Hepatocyte (in vitro differentiated cells): ENCODE results near the gene NLK. TPM values are rescaled to one million over a fixed set of nuclear protein-coding genes. Genes with fewer than 3 reads are reported as not detected.

ENCODE experiments used
- DNase-seq: peaks from one replicate; pipeline ENCODE4 v3.0.0-alpha.2; 2016; ENCODE audit warnings: low spot score
- H2AFZ ChIP-seq: fragments of 200-600 bp; sonication (generic); 2 replicates; pipeline ENCODE4 v1.6.0; 2016; ENCODE audit warnings: antibody characterized with exemption, mild to moderate bottlenecking
- H3K27ac ChIP-seq: fragments of 200-600 bp; sonication (generic); 2 replicates; pipeline ENCODE4 v1.5.1; 2016; ENCODE audit warnings: mild to moderate bottlenecking
- H3K27me3 ChIP-seq: fragments of 200-600 bp; sonication (generic); 2 replicates; pipeline ENCODE4 v1.6.1; 2016
- H3K36me3 ChIP-seq: fragments of 200-600 bp; sonication (generic); replicated peaks from 2 replicates; pipeline ENCODE4 v1.5.1; 2016; ENCODE audit warnings: low read depth; ENCODE audit not compliant: insufficient read depth
- H3K4me1 ChIP-seq: fragments of 200-600 bp; sonication (generic); 2 replicates; pipeline ENCODE4 v1.5.1; 2016; ENCODE audit warnings: mild to moderate bottlenecking, moderate library complexity; ENCODE audit not compliant: insufficient read depth
- H3K4me2 ChIP-seq: fragments of 200-600 bp; sonication (generic); 2 replicates; pipeline ENCODE4 v1.6.0; 2016
- H3K4me3 ChIP-seq: fragments of 200-600 bp; sonication (generic); 2 replicates; pipeline ENCODE4 v1.5.1; 2016; ENCODE audit warnings: mild to moderate bottlenecking
- H3K79me2 ChIP-seq: fragments of 200-600 bp; sonication (generic); 2 replicates; pipeline ENCODE4 v1.6.0; 2017; ENCODE audit warnings: mild to moderate bottlenecking
- H3K9me2 ChIP-seq: fragments of 200-600 bp; sonication (generic); replicated peaks from 2 replicates; pipeline ENCODE4 v1.6.0; 2017; ENCODE audit warnings: mild to moderate bottlenecking; ENCODE audit not compliant: insufficient read depth
- H3K9me3 ChIP-seq: fragments of 200-600 bp; sonication (generic); 2 replicates; pipeline ENCODE4 v1.5.1; 2016; ENCODE audit warnings: low read depth, mild to moderate bottlenecking
- H4K20me1 ChIP-seq: fragments of 200-600 bp; sonication (generic); 2 replicates; pipeline ENCODE4 v1.6.0; 2016; ENCODE audit warnings: mild to moderate bottlenecking; ENCODE audit not compliant: insufficient read depth, poor library complexity, severe bottlenecking
- EZH2 ChIP-seq: fragments of 200-600 bp; sonication (generic); IDR thresholded peaks from 2 replicates; pipeline ENCODE4 v1.6.1; 2016; ENCODE audit warnings: antibody characterized with exemption, mild to moderate bottlenecking, borderline replicate concordance
- EZH2phosphoT487 ChIP-seq: fragments of 200-600 bp; sonication (generic); IDR thresholded peaks from one replicate; pipeline ENCODE4 v1.6.1; 2018; ENCODE audit warnings: antibody characterized with exemption, mild to moderate bottlenecking, low read depth, moderate library complexity; ENCODE audit not compliant: unreplicated experiment, severe bottlenecking
- WGBS: methylation state at CpG from one replicate; pipeline ENCODE4 v1.1.6; 2016; ENCODE audit warnings: low lambda C conversion rate; ENCODE audit errors: missing lambda C conversion rate; 5-methylcytosine and 5-hydroxymethylcytosine counted together
- polyA plus RNA-seq: library from polyadenylated mRNA; unstranded; fragments of >200 nt; fragmentation: Nextera tagmentation; extraction: Ambion mirVana; gene quantifications from 2 replicates; pipeline ENCODE4 v1.2.1, GENCODE V29; 2016
- total RNA-seq: library from RNA; depleted of rRNA; stranded (reverse); fragments of >200 nt; gene quantifications from 2 replicates; pipeline ENCODE4 v1.2.3, GENCODE V29; 2014
- TF ChIP-seq, protein P1 (sequence below): fragments of 200-600 bp; sonication (generic); IDR thresholded peaks from 2 replicates; pipeline ENCODE4 v1.5.1; 2016; ENCODE audit warnings: antibody characterized with exemption, mild to moderate bottlenecking; ENCODE audit not compliant: poor library complexity

Gene NLK
- total and polyA plus RNA-seq, 2 experiments from 2014 or later = 5.2 to 24.9 TPM

DNA sequence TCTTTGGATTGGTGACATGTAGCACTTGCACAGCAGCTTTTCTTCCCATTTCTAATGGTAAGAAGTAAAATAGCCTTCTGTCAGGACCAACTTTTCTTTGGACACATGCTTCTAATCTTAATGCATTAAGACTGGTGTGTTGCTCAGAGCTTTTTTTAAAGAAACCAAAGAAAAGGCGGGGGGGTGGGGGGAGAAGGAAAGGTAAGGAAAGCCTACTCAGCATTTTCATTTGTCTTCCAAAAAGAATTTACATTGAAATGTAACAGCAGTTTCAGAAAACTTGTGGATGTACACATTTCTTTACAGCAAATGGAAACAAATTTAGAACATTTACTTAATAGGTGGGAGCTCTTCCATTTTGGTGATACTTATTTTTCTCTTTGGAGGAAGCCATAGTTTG lies 49.6 kb downstream of the NLK start:
- Histone ChIP-seq H3K36me3 (no peaks in the 10 kb centered on the region), H3K4me2 (peak overlapping the region; percentile 1), H3K9me2 (no peaks in the 10 kb centered on the region), H3K27me3 (no peaks in the 10 kb centered on the region), H2AFZ (no peak overlapping the region), H3K4me3 (no peak overlapping the region), H3K27ac (no peak overlapping the region), H3K9me3 (no peaks in the 10 kb centered on the region), H4K20me1 (no peaks in the 10 kb centered on the region), H3K4me1 (peaks cover 7% of the 10 kb centered on the region), H3K79me2 (peaks cover 88% of the 10 kb centered on the region)
- no peak for DNase-seq
- TF ChIP-seq EZH2 = no peak
- TF ChIP-seq EZH2phosphoT487 = no peak
- TF ChIP-seq, protein P1, sequence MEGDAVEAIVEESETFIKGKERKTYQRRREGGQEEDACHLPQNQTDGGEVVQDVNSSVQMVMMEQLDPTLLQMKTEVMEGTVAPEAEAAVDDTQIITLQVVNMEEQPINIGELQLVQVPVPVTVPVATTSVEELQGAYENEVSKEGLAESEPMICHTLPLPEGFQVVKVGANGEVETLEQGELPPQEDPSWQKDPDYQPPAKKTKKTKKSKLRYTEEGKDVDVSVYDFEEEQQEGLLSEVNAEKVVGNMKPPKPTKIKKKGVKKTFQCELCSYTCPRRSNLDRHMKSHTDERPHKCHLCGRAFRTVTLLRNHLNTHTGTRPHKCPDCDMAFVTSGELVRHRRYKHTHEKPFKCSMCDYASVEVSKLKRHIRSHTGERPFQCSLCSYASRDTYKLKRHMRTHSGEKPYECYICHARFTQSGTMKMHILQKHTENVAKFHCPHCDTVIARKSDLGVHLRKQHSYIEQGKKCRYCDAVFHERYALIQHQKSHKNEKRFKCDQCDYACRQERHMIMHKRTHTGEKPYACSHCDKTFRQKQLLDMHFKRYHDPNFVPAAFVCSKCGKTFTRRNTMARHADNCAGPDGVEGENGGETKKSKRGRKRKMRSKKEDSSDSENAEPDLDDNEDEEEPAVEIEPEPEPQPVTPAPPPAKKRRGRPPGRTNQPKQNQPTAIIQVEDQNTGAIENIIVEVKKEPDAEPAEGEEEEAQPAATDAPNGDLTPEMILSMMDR = no peak
- WGBS = 69% methylated on average over 1 of the region's 1 CpG

DNA sequence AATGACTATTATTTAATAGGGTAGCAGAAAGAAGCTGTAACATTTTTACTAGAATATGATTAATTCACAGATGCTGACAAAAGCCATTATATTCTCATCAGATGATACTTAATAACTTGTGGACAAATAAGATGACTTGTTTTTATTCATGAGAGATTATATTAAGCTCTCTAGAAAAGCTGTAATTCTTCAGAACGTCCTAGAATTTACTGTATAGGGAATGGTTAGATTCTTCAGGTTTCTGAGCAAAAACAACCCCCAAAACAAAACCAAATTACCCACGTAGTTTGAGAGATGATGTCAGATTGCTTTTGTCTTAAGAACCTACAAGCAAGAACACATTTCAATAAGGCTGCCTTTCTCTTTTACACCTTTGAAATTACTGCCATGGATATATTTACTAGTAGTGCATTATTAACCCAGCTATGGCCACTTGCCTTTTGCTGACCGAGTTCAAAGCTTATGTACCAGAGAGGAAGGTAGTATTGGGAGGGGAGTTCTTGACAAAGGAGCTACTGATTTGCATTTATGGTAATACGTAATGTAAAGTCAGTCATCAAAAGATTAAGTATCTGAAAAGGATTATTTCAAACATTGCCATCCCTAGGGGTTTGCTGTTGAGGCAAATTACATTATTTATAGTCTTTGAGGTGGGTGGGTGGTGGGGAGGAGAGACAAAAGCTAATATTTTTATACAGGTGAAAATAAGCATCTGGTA lies 51.7 kb downstream of the NLK start:
- no peaks in the 10 kb centered on the region for H4K20me1 ChIP-seq
- WGBS = 78% methylated on average over 4 of the region's 4 CpGs

DNA sequence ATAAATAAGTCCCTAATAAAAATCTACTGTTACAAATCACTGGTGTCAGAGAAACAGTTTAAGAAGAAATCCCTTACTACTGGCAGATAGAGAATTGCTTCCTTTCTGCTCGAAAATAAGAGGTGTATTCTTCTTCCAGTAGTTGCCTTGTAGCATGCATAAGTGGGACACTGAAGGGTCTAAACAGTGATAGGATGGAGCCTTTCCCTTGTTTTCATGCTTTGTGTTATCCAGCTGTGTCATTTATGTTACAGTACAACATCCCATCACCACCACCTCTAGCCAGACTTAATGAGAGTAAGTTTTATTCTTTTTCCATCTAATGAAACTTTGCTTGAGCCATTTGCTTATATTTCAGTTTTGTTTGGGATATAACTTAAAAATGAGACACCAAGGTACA lies 54.3 kb downstream of the NLK start:
- peaks cover 7% of the 10 kb centered on the region for H3K4me1 ChIP-seq
- H3K4me3 ChIP-seq = no peak overlapping the region
- peaks cover 54% of the 10 kb centered on the region for H3K79me2 ChIP-seq
- H2AFZ ChIP-seq = no peak overlapping the region
- H3K27me3 ChIP-seq = no peaks in the 10 kb centered on the region
- peaks cover 2% of the 10 kb centered on the region for H3K9me3 ChIP-seq
- DNase-seq = no peak
- TF ChIP-seq, protein P1 = no peak
- no peak for TF ChIP-seq EZH2
- no peak overlapping the region for H3K4me2 ChIP-seq
- H3K9me2 ChIP-seq = no peaks in the 10 kb centered on the region
- 69% methylated on average over 1 of the region's 1 CpG for WGBS
- no peak overlapping the region for H3K27ac ChIP-seq
- H4K20me1 ChIP-seq = no peaks in the 10 kb centered on the region
- no peaks in the 10 kb centered on the region for H3K36me3 ChIP-seq

More for the DNA sequence above, 51.7 kb downstream of the NLK start:
- Histone ChIP-seq H3K4me2 (no peak overlapping the region), H2AFZ (no peak overlapping the region), H3K9me2 (no peaks in the 10 kb centered on the region), H3K36me3 (no peaks in the 10 kb centered on the region), H3K9me3 (no peaks in the 10 kb centered on the region), H3K79me2 (peaks cover 70% of the 10 kb centered on the region), H3K4me1 (peaks cover 7% of the 10 kb centered on the region), H3K27me3 (no peaks in the 10 kb centered on the region), H3K4me3 (no peak overlapping the region), H3K27ac (no peak overlapping the region)
- no peak for DNase-seq
- TF ChIP-seq EZH2phosphoT487 (no peak), EZH2 (no peak)
- TF ChIP-seq, protein P1 = no peak
